ENCODE results near the gene C2orf15.
"Not testable (repeated sequence)": the region's sequence is repeated elsewhere in the genome, so short reads cannot be mapped to it uniquely, and the experiment has no call there.

Gene C2orf15

GRCh38 chr2:99188357-99188756 is 46.9 kb downstream of the C2orf15 start:
- Histone ChIP-seq H3K4me1 (no peaks in the 10 kb centered on the region), H3K9me3 (no peaks in the 10 kb centered on the region), H4K20me1 (peaks cover 43% of the 10 kb centered on the region), H3K27ac (no peak overlapping the region), H3K4me2 (no peak overlapping the region), H3K36me3 (peaks cover 68% of the 10 kb centered on the region), H3K27me3 (no peaks in the 10 kb centered on the region), H3K9ac (no peak overlapping the region), H3K4me3 (no peak overlapping the region)
- no peak for TF ChIP-seq Cebpa-rat (IDR thresholded peaks at IDR 0.05)

GRCh38 chr2:99190548-99190947 is 49.0 kb downstream of the C2orf15 start:
- no peaks in the 10 kb centered on the region for H3K9me3 ChIP-seq
- no peak overlapping the region for H3K9ac ChIP-seq
- H4K20me1 ChIP-seq: peaks cover 26% of the 10 kb centered on the region; the same call in 1 of the 2 replicates
- no peak overlapping the region for H3K4me2 ChIP-seq
- H3K27ac ChIP-seq: no peak overlapping the region
- TF ChIP-seq Cebpa-rat (IDR thresholded peaks at IDR 0.05): no peak
- no peaks in the 10 kb centered on the region for H3K4me1 ChIP-seq
- no peak overlapping the region for H3K4me3 ChIP-seq
- H3K27me3 ChIP-seq: no peaks in the 10 kb centered on the region
- H3K36me3 ChIP-seq: peaks cover 88% of the 10 kb centered on the region

GRCh38 chr2:99192364-99192763 is 50.9 kb downstream of the C2orf15 start:
- not testable (repeated sequence) for H3K27me3 ChIP-seq, H3K9me3 ChIP-seq, H3K4me1 ChIP-seq, H3K27ac ChIP-seq, H4K20me1 ChIP-seq, H3K4me3 ChIP-seq, H3K4me2 ChIP-seq, H3K9ac ChIP-seq
- H3K36me3 ChIP-seq: peaks cover 92% of the 10 kb centered on the region

- Histone ChIP-seq H3K9me3 (no peaks in the 10 kb centered on the region), H3K4me3 (no peak overlapping the region), H3K4me1 (no peaks in the 10 kb centered on the region), H3K27ac (no peak overlapping the region), H3K9ac (no peak overlapping the region), H3K36me3 (peaks cover 60% of the 10 kb centered on the region), H3K27me3 (no peaks in the 10 kb centered on the region), H3K4me2 (no peak overlapping the region), H4K20me1 (no peaks in the 10 kb centered on the region)
- TF ChIP-seq Cebpa-rat (IDR thresholded peaks at IDR 0.05): no peak
Observed at GRCh38 chr2:99198103-99198841, 56.8 kb downstream of the C2orf15 start.

GRCh38 chr2:99200076-99200800 is 58.7 kb downstream of the C2orf15 start:
- H3K4me3 ChIP-seq: no peak overlapping the region
- no peaks in the 10 kb centered on the region for H3K27me3 ChIP-seq
- no peaks in the 10 kb centered on the region for H4K20me1 ChIP-seq
- no peak for TF ChIP-seq Cebpa-rat (IDR thresholded peaks at IDR 0.05)
- H3K9me3 ChIP-seq: peaks cover 12% of the 10 kb centered on the region
- no peak overlapping the region for H3K27ac ChIP-seq
- no peak overlapping the region for H3K9ac ChIP-seq
- H3K4me2 ChIP-seq: no peak overlapping the region
- no peaks in the 10 kb centered on the region for H3K4me1 ChIP-seq
- peaks cover 42% of the 10 kb centered on the region for H3K36me3 ChIP-seq

All from BLaER1 (cell line).